Stimulated activated CD4-positive, alpha-beta T cell treated with anti-CD3 and anti-CD28 coated beads, Interleukin-4, amount 100 ng/mL, for 1 hour (primary cell): Measurements from ENCODE around the gene ITK.
"Not testable (repeated sequence)": the region's sequence is repeated elsewhere in the genome, so short reads cannot be mapped to it uniquely, and the experiment has no call there.

Experiments
- DNase-seq: peaks from one replicate; pipeline ENCODE4 v3.0.0-alpha.2; 2020

The ITK gene

DNA sequence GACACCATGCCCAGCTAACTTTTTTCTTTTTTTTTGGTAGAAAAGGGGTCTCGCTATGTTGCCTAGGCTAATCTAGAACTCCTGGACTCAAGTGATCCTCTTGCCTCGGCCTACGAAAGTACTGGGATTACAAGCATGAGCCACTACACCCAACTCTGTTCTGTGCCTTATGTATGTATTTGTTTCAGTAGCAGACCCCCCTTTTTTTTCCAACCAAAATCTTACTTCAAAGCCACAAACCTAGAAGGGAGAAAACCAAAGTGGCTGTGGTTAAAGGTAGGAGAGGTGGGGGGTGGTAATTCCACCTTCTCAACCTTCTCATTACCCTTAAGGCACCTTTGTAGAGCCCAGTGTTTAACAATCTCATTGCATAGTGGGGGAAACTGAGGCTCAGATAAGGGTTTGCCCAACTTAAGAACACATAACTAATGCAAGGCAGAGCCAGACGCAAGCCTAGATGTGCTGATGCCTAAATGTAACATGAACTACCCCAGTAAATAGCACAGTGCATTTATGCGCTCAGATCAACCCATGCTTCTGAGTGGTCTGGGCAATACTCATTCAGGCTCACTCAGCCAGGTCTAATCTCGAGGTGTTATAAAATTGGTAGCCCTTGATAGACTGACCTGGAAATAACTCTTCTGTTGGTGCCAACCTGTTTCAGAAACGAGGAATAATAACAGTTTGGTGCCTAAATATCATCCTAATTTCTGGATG, 33.0 kb downstream of the ITK start:
- no peak for DNase-seq

DNA sequence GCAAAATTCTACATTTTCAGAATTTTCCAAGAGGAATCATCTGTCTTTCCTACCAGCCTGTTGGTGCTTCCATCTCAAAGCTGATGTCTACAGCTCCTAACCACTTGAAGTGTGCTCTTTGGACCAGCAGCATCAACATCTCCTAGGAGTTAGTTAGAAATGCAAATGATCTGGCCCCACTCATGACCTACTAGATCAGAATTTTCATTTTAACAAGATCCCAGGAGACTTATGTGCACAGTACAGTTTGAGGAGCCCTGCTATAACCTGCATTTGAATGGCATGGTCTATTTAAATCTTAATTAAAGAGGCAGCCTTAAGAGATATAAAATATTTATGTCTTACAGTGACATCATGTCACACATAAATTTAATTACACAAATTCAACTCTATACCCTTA, 33.8 kb downstream of the ITK start:
- no peak for DNase-seq

DNA sequence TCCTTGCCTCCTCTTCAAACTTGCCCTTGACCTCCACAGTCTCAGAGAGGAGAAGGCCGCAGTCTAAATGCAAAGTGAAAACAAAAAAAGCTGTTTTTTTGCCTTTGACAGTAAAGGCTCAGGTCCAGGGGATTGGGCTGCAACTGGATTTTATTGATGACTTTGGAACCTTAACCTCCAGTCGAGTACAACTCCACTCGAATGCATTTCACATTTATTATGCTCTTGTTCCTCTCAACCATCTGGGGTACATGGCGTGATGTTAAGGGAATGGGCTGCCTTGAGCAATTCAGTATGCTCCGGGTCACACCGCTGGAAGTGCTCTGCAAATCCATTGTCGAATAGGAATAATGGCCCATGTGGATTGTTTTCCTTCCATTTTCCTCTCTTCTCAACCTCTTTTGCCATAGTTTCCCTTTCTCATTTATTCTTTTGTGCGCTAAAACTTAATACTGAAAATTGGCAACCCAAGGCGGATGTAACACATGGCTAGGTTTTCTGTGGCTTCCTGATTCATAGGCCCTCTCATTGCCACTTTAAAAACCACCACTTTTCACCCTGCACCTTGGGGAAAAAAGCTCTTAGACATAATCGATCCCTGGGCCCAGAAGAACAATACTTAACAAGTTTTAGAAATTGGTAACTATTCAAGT, 34.3 kb downstream of the ITK start:
- DNase-seq: no peak

- DNase-seq: no peak
Observed at GRCh38 chr5:157215514-157216167, 35.0 kb downstream of the ITK start.

DNA sequence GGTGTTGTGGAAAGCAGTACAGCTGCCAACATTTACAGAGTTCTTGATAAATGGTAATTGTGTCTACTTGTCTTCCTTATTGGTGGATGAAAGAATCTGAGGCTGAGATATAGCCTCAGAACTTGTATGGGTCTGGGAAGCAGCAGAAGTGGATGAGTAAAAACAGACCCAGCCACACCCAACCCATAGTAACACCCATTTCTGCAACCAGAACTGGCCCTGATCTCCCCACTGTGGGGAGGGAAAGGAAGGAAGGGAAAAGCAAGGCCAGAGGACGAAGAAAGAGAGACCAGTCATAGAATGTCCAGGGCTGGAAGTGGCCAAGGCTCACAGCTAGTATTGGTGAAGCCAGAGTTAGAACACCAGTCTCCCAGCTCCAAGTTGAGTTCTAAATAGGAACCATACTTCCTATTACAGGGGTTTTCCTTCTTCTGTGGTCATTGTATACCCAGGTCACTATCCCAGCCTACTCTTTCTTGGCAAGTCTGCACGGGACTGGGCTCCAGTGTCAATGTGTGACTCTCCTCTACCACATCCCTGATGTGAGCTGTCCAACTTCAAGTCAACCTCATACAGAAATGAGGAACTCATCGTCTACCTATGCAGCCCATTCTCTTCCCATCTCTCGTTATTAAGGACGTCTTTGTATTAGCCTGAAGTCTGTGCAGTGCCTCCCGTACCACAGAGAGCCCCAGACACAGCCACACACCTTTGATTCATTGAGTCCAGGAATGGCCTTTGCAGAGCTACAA, 35.9 kb downstream of the ITK start:
- no peak for DNase-seq

GRCh38 chr5:157217289-157218024, 36.8 kb downstream of the ITK start:
- DNase-seq: peak; percentile 61

DNA sequence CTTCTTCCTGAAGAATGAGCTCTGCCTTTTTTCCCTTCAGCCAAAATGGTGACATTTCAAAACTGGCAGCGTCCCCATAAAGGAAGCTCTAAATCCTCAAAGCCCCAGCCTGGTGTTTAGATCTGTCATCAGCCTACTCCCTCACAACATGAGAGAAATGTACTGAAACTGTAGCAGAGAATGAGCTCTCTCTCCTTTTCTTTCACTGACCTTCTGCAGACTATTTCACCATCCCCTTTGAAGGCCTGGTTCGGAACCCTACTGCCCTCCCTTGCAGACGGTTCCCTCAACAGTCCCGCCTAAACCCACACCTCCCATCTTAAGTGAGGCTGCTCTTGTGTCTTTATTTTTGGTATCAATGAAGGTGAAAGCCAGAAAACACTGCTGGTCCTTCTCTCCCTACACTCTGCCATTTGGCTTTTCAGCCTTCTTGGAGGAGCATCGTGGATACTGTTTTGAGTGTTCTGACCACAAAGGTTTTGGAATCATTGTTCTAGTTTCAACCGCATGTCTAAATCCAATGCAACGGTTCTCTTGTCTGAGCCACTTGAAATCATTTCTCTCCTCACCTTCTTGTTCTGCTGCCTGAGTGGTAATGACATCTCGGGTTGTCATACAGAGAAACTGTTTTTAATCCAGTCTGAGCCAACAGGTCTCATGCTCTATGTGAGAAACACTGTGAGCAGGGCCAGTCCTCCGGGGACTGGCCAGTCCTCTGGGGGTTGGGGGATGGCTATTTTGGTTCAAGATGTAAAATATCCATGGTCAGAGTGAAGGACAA, 39.0 kb downstream of the ITK start:
- DNase-seq: no peak

- no peak for DNase-seq
Observed at GRCh38 chr5:157221959-157222358, 41.3 kb downstream of the ITK start.

GRCh38 chr5:157222506-157223230, 42.0 kb downstream of the ITK start:
- peak; percentile 52 for DNase-seq

GRCh38 chr5:157225469-157226422, 45.1 kb downstream of the ITK start:
- no peak for DNase-seq

- no peak for DNase-seq
Observed at GRCh38 chr5:157230610-157231009, 50.0 kb downstream of the ITK start.

DNA sequence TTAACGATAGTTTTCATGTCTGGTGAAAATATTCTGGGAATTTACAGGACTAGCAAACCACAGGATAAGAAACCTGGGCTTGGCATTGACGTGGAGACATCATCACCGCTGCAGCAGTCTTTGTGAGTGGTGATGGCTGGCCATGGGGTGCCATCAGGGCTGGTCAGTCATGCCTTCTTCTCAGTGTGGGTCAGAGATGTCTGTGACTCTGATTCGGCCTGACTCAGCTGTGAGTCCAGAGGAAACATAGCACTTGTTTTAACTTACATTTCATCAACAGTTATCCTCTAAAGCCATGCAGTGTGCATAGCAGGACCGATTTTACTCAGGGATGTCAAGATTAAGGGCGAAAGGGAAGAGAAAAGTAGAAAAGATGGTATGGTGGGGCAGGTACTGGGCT, 52.1 kb downstream of the ITK start:
- no peak for DNase-seq

- no peak for DNase-seq
Observed at GRCh38 chr5:157233515-157233914, 52.9 kb downstream of the ITK start.

DNA sequence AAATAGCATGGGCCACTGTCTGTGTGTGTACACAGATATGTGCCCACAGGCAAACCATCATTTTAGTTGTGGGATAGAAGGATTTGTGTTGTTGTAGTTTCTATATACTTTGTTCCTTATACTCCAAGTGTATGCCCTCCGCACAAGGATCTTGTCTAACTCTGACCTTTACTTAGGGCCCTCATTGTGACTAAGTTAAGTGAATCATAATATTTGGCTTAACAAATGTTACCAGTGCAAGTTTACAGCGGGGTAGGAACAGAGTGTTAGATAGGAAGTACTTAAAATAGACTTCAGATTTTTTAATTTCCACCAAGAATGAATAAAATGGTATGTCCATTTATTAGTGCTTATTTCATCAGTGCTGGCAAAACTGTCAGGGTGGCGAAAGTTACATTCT, 55.8 kb downstream of the ITK start:
- DNase-seq: no peak

- DNase-seq: no peak
Observed at GRCh38 chr5:157241483-157241882, 60.8 kb downstream of the ITK start.

GRCh38 chr5:157244704-157245103, 64.1 kb downstream of the ITK start:
- DNase-seq: not testable (repeated sequence)

DNA sequence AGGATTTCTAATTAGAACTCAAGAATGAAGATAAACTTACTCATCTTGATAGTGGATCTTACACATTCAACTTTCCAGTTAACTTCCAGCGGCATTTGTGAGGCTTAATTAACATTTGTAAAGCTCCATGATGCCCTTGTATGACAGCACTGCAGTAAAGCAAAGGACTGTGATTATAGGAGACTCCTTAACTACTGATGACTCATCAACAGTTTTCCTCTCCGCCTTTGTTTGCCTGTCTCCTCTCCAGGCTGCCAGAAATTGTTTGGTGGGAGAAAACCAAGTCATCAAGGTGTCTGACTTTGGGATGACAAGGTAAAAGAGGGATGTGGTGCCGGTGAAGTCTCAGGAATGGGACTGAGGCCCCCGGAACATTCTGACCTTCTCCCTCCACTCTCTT, 64.8 kb downstream of the ITK start:
- DNase-seq: no peak

DNA sequence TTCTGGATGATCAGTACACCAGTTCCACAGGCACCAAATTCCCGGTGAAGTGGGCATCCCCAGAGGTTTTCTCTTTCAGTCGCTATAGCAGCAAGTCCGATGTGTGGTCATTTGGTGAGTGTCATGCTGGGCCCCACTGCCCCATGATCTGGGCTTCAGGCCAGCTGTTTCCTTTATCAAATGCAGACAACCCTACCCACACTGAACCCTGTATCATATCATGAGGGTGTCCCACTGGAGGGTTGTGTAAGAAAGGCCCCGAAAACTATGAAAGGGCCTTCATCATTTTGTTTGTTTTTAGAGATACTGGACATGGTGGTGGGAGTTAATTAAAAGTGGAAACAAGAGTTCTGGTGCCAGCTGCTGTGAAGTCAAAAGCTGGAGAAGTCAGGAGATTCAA, 65.2 kb downstream of the ITK start:
- no peak for DNase-seq

DNA sequence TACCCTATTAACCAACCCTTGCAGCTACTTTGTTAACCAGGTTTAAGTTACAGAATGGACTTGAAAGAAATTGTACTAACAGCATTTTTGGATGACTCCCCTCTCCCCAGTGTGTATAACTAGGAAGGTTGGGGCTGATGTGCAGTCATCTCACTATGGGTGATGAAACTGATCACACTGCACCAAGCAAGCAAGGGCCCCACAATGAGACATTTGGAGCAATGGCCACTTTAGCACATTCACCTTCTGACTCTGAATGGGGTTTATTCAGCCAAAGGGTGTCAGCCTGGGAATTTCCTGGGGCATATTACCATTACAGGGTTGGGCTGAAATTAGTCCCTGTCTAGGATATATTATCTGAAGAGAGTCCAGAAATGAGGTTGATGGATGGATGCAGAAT, 66.6 kb downstream of the ITK start:
- no peak for DNase-seq

DNA sequence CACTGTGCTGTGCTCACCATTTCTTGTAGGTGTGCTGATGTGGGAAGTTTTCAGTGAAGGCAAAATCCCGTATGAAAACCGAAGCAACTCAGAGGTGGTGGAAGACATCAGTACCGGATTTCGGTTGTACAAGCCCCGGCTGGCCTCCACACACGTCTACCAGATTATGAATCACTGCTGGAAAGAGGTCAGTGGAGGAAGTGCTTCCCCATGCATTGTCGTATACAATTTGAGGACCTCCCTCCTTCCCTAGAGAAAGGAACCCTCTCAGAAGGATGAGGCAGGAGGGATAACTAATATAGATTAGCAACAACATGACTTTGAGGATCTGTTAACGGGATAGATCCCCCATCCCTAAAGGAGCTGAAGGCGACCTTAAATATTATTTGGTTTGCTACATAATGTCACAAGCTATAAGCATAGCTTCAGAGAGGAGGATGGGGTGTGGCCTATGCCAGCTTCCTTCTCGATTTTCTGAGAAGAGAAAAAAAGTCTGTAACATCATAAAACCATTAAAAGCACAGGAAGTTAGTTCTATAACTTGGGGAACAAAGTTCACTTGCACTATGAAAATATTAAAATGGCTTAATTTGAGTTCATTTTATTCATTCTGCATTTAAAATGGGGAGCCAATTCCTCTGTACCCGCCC, 68.3 kb downstream of the ITK start:
- DNase-seq: no peak
